Lower leg skin (tissue), 4 donors: ENCODE measurements around the gene ARHGEF10L. TPM values are rescaled to one million over a fixed set of nuclear protein-coding genes. Genes with fewer than 3 reads are reported as not detected.

Source experiments
- DNase-seq, 2 donors: peaks; one replicate each; pipeline ENCODE4 v3.0.0-alpha.2; 2019; ENCODE audit warnings: low spot score in 2 of 2
- H3K4me3 ChIP-seq: fragments of 200-600 bp; sonication (generic); 2 replicates; pipeline ENCODE4 v1.5.1; 2017; ENCODE audit warnings: mild to moderate bottlenecking, low read depth; ENCODE audit not compliant: poor library complexity, severe bottlenecking
- POLR2A ChIP-seq, 2 donors: fragments of 450-650 bp; IDR thresholded peaks; one replicate each; pipeline ENCODE4 v1.6.1; 2016 to 2017; ENCODE audit warnings: antibody characterized with exemption in 2 of 2, mild to moderate bottlenecking in 1 of 2, moderate library complexity in 1 of 2
- WGBS, 2 donors: methylation state at CpG; one replicate each; pipeline ENCODE4 v1.1.5; 2018; 5-methylcytosine and 5-hydroxymethylcytosine counted together
- intact Hi-C: fragments of 100-400 bp; cut with DNase I; formaldehyde crosslinking; loops from one replicate; pipeline ENCODE4 v1.15.0; 2023; ENCODE audit warnings: low total_unique reads
- total RNA-seq, 4 donors: library from RNA; depleted of rRNA; stranded (reverse); fragments of >200 nt; gene quantifications; one replicate each; pipeline ENCODE4 v1.1.0, GENCODE V29; 2016
- TF ChIP-seq, protein P1 (sequence below), 3 donors: fragments of 450-650 bp; IDR thresholded peaks; one replicate each; pipeline ENCODE4 v1.5.1; 2016; ENCODE audit warnings: antibody characterized with exemption in 3 of 3, mild to moderate bottlenecking in 3 of 3, moderate library complexity in 2 of 3

Gene ARHGEF10L
- total RNA-seq, 4 donors from 2014 or later = 95.1 to 125 (median 114) TPM

DNA sequence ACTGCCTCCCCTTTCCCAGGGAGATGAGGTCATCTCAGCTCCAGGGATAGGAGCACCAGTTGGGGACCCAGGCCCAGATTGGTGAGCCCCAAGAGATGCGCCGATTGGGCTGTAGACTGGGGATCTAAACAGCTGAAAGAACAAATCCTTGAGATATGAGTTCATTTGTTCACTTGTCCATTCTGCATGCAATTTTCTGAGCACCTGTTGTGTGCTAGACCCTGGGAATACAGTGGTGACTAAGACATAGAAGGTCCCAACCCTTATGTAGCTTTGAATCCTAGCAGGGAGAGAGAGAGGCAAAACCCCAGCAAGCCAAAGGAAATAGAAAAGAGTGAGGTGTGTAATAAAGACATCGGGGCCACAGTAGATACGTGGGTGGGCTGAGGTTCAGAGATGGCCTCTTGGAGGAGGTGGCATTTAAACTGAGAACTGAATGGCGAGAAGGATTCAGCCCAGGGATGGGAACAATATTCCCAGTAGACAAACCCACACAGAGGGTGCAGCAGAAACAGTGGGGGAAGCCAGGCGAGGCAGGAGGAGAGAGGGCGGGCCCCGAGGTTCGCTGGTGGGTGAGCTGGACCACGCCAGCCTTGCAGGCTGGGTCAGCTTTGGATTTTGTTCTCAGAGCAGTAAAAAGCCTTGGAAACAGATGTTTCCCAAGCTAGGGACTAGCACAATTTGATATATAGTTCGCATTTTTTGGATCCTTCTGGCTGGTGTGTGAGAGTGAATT lies 110.0 kb downstream of the ARHGEF10L start:
- intact Hi-C loops = no loop called here
- WGBS, 2 donors = 88 to 89% methylated on average over 11 of the region's 11 CpGs
- no peak overlapping the region for H3K4me3 ChIP-seq
- no peak for TF ChIP-seq POLR2A (IDR thresholded peaks at IDR 0.05)
- TF ChIP-seq, protein P1, sequence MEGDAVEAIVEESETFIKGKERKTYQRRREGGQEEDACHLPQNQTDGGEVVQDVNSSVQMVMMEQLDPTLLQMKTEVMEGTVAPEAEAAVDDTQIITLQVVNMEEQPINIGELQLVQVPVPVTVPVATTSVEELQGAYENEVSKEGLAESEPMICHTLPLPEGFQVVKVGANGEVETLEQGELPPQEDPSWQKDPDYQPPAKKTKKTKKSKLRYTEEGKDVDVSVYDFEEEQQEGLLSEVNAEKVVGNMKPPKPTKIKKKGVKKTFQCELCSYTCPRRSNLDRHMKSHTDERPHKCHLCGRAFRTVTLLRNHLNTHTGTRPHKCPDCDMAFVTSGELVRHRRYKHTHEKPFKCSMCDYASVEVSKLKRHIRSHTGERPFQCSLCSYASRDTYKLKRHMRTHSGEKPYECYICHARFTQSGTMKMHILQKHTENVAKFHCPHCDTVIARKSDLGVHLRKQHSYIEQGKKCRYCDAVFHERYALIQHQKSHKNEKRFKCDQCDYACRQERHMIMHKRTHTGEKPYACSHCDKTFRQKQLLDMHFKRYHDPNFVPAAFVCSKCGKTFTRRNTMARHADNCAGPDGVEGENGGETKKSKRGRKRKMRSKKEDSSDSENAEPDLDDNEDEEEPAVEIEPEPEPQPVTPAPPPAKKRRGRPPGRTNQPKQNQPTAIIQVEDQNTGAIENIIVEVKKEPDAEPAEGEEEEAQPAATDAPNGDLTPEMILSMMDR (IDR thresholded peaks at IDR 0.05) = no peak
- DNase-seq = no peak

DNA sequence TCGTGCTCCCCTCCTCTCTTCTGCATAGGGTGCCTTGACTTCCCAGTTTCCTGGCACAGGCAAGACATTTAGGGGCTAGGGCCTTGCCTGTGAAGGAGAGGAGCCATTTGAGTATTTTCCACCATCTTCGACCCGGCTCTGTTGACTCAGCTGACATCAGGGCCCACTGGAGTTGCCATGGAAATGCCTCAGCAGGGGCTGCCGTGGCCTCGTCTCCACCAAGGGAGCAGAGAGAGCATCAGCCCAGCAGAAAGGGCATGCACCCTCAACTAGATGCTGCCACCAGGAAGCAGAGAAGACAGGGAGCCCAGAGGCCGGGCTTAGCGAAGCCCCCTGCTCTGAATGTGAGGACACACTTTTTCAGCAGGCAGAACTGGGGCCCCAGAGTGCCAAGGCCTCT lies 113.8 kb downstream of the ARHGEF10L start:
- 81 to 83% methylated on average over 7 of the region's 7 CpGs for WGBS, 2 donors
- no peak for DNase-seq
- intact Hi-C loops = no loop called here

DNA sequence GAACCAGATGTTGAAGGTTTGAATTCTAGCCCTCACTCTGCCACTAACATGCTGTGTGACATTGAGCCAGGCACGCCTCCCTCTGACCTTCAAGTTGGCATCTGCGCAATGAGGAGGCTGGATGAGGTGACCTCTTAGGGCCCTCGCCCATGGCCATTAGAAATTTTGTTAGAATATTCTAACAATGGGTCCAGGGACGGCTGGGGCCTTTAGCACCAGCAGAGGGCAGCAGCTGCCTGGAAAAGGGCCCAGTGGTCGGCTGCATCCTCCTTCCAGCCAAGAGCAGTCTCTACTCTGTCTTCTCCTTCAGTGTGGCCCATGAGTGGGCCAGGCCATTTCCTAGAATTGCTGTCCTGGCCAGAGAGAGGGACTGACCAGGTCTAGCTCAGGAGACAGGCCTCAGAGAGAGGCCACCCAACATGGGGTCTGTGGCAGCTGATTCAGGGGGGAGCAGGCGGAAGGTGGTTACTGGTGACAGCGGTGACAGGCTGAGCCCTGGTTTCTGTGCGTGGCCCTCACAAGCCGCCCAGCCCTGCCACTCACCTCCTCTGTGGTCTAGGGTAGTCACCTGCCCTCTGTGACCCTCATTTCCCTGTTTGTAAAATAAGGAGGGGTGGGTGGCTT lies 114.3 kb downstream of the ARHGEF10L start:
- 65% methylated on average over 9 of the region's 9 CpGs for whole genome bisulfite sequencing, 2 donors
- intact Hi-C loops = no loop called here
- no peak for DNase-seq
- TF ChIP-seq, protein P1 (IDR thresholded peaks at IDR 0.05) = no peak
- TF ChIP-seq POLR2A (IDR thresholded peaks at IDR 0.05) = no peak
- no peak overlapping the region for H3K4me3 ChIP-seq

More for the DNA sequence above, 113.8 kb downstream of the ARHGEF10L start:
- H3K4me3 ChIP-seq = no peak overlapping the region
- TF ChIP-seq, protein P1 (IDR thresholded peaks at IDR 0.05) = no peak
- TF ChIP-seq POLR2A (IDR thresholded peaks at IDR 0.05) = no peak

DNA sequence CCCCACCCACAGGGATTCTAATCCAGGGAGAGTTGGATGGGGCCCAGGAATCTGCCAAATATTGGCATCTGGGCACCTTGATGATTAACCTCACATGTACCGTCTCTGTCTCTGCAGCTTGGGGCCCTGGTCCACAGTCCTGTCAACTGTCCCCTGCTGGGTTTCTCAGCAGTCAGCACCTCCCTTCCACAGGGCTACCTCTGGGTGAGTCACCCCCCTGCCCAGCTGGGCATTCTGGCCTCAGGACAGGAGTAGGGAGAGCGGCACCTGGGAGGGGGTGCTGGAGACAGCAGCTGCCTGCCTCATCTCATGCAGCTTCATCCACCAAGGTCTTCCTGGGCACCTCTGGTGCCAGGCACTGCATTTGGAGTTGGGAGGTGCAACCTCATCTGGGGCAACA lies 115.0 kb downstream of the ARHGEF10L start:
- 21 to 66% methylated on average over 2 of the region's 2 CpGs for WGBS, 2 donors
- intact Hi-C loops = no loop called here
- DNase-seq = no peak
- TF ChIP-seq, protein P1 (IDR thresholded peaks at IDR 0.05) = no peak
- TF ChIP-seq POLR2A (IDR thresholded peaks at IDR 0.05) = no peak
- no peak overlapping the region for H3K4me3 ChIP-seq

DNA sequence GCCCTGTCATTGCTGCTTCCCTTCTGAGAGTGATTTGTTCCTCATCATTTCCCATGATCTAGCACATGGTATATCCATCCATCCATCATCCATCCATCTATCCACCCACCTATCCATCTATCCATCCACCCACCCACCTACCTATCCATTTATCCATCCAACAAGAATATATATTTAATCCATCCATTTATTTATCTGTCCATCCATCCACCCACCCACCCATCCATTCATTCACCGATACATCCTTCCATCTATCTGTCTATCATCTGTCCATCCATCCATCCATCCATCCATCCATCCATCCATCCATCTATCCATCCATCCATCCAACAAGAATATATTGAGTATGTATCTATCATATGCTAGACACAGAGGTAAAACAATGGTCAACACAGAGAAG lies 115.7 kb downstream of the ARHGEF10L start:
- TF ChIP-seq, protein P1 (IDR thresholded peaks at IDR 0.05) = no peak
- no peak for TF ChIP-seq POLR2A (IDR thresholded peaks at IDR 0.05)
- no peak for DNase-seq
- WGBS, 2 donors = 98 to 100% methylated on average over 1 of the region's 1 CpG
- intact Hi-C loops = no loop called here
- no peak overlapping the region for H3K4me3 ChIP-seq
